ENCODE measurements around the gene SLC39A11. TPM values are rescaled to one million over a fixed set of nuclear protein-coding genes. Genes with fewer than 3 reads are reported as not detected.

SLC39A11 gene
- polyA plus RNA-seq, 1 of the 3 experiments (the other 2 are of a cell fraction): 23.5 TPM

- Histone ChIP-seq H3K27ac (ENCODE audit: low read depth in 2 of 2, low read length in 1 of 2) (no peak overlapping the region), H4K20me1 (ENCODE audit: insufficient read depth) (no peaks in the 10 kb centered on the region), H3K79me2 (ENCODE audit: insufficient read depth) (no peaks in the 10 kb centered on the region), H3K9ac (no peak overlapping the region), H3F3A (replicated peaks; ENCODE audit: insufficient read depth) (no peaks in the 10 kb centered on the region), H3K4me3 (ENCODE audit: low read depth in 2 of 2, low read length in 1 of 2) (no peak overlapping the region), H2AFZ (ENCODE audit: low read depth) (no peak overlapping the region), H3K4me2 (no peak overlapping the region), H3K4me1 (ENCODE audit: control insufficient read depth in 1 of 2, insufficient read depth in 2 of 2, low read depth in 1 of 2, low read length in 1 of 2) (no peaks in the 10 kb centered on the region), H3K27me3 (ENCODE audit: insufficient read depth) (no peaks in the 10 kb centered on the region), H3K9me3 (no peaks in the 10 kb centered on the region), H3K9me2 (no peaks in the 10 kb centered on the region), H3K36me3 (replicated peaks in 1 of 2; ENCODE audit: control insufficient read depth in 1 of 2, insufficient read depth in 2 of 2, low read length in 1 of 2) (no peaks in the 10 kb centered on the region)
- ChIA-PET CTCF (no interaction called here), POLR2A (no interaction called here)
- DNase-seq: no peak
- WGBS (ENCODE audit: low lambda C conversion rate): 92% methylated on average over 1 of the region's 1 CpG
- TF ChIP-seq IRF3 (IDR thresholded peaks at IDR 0.05; ENCODE audit: low read depth, low read length) (no peak), PBX3 (IDR thresholded peaks at IDR 0.05) (no peak), JUND (IDR thresholded peaks at IDR 0.05) (no peak)
These were observed 246.1 kb downstream of the SLC39A11 start for GRCh38 chr17:72846399-72846798.

GRCh38 chr17:72843591-72843990, 248.9 kb downstream of the SLC39A11 start:
- Histone ChIP-seq H3K4me1 (ENCODE audit: control insufficient read depth in 1 of 2, insufficient read depth in 2 of 2, low read depth in 1 of 2, low read length in 1 of 2) (no peaks in the 10 kb centered on the region), H4K20me1 (ENCODE audit: insufficient read depth) (no peaks in the 10 kb centered on the region), H3K27ac (ENCODE audit: low read depth in 2 of 2, low read length in 1 of 2) (no peak overlapping the region), H3K4me3 (ENCODE audit: low read depth in 2 of 2, low read length in 1 of 2) (no peak overlapping the region), H2AFZ (ENCODE audit: low read depth) (no peak overlapping the region), H3F3A (replicated peaks; ENCODE audit: insufficient read depth) (no peaks in the 10 kb centered on the region), H3K9me2 (no peaks in the 10 kb centered on the region), H3K9ac (no peak overlapping the region), H3K36me3 (replicated peaks in 1 of 2; ENCODE audit: control insufficient read depth in 1 of 2, insufficient read depth in 2 of 2, low read length in 1 of 2) (peaks cover 0 to 7% of the 10 kb centered on the region in 2 experiments), H3K4me2 (no peak overlapping the region), H3K79me2 (ENCODE audit: insufficient read depth) (no peaks in the 10 kb centered on the region), H3K9me3 (no peaks in the 10 kb centered on the region), H3K27me3 (ENCODE audit: insufficient read depth) (no peaks in the 10 kb centered on the region)
- WGBS (ENCODE audit: low lambda C conversion rate): 71% methylated on average over 6 of the region's 6 CpGs
- CTCF ChIA-PET: interaction anchor here (1.3 kb wide), 1 partner anchor 119 kb away, joined by 3 read pairs; no protein-coding TSS in a partner anchor
- TF ChIP-seq FOXJ3 (CRISPR knock-in tag; IDR thresholded peaks at IDR 0.05): no peak
- no peak for TF ChIP-seq USF1 (IDR thresholded peaks at IDR 0.05; ENCODE audit: borderline replicate concordance, low read depth)
- TF ChIP-seq TEAD4 (IDR thresholded peaks at IDR 0.05; ENCODE audit: borderline replicate concordance, insufficient read depth): no peak
- TF ChIP-seq IRF3 (IDR thresholded peaks at IDR 0.05; ENCODE audit: low read depth, low read length): no peak
- no peak for TF ChIP-seq MEF2A (IDR thresholded peaks at IDR 0.05; ENCODE audit: borderline replicate concordance, low read depth)
- TF ChIP-seq MAX (IDR thresholded peaks at IDR 0.05; ENCODE audit: low read depth): no peak
- TF ChIP-seq TAF1 (IDR thresholded peaks at IDR 0.05; ENCODE audit: borderline replicate concordance, low read depth, low read length): no peak
- TF ChIP-seq RXRA (IDR thresholded peaks at IDR 0.05; ENCODE audit: borderline replicate concordance, low read depth): no peak
- TF ChIP-seq REST (IDR thresholded peaks at IDR 0.05; ENCODE audit: low read depth, low read length): no peak
- no peak for TF ChIP-seq PBX3 (IDR thresholded peaks at IDR 0.05)
- TF ChIP-seq ELF1 (IDR thresholded peaks at IDR 0.05): no peak
- DNase-seq: no peak
- POLR2A ChIA-PET: no interaction called here
